Testis (tissue), 2 donors: ENCODE results near the gene ENDOV.

Experiments used
- CTCF ChIP-seq, 3 experiments: fragments of 450-650 bp in 2 of 3; fragments of 200-600 bp in 1 of 3; sonication (generic) in 1 of 3; IDR thresholded peaks; one replicate each; pipeline ENCODE4 v1.5.1; 2016 to 2019; ENCODE audit warnings: antibody characterized with exemption in 3 of 3, mild to moderate bottlenecking in 2 of 3, moderate library complexity in 1 of 3
- POLR2A ChIP-seq: fragments of 450-650 bp; IDR thresholded peaks from one replicate; pipeline ENCODE4 v1.6.1; 2017; ENCODE audit warnings: antibody characterized with exemption, mild to moderate bottlenecking, moderate library complexity

- TF ChIP-seq POLR2A (no peak), CTCF (IDR thresholded peaks at IDR 0.05) (no peak)
Measured at GRCh38 chr17:80441598-80442322, 26.8 kb downstream of the ENDOV start.
